Measurements from ENCODE around the gene TTC39B. TPM values are rescaled to one million over a fixed set of nuclear protein-coding genes. Genes with fewer than 3 reads are reported as not detected.

Gene TTC39B
- total and polyA plus RNA-seq, 2 experiments from 2014 or later, result 1.3 to 4.1 TPM

GRCh38 chr9:15253197-15253596 lies 53.8 kb downstream of the TTC39B start:
- no peaks in the 10 kb centered on the region for H3K36me3 ChIP-seq
- H3K4me3 ChIP-seq, result no peak overlapping the region
- no peaks in the 10 kb centered on the region for H3K27me3 ChIP-seq
- no peak overlapping the region for H3K27ac ChIP-seq
- DNase-seq (ENCODE audit: low read depth in 1 of 2, low spot score in 1 of 2), result peak in 1 of 2 donors; percentile 62
- TF ChIP-seq CTCF (IDR thresholded peaks at IDR 0.05; ENCODE audit: low read depth, low read length), result no peak
- peaks cover 17% of the 10 kb centered on the region for H3K4me1 ChIP-seq (ENCODE audit: low read depth)
- H3K9me3 ChIP-seq (ENCODE audit: low read depth), result no peaks in the 10 kb centered on the region

GRCh38 chr9:15249981-15250380 lies 57.0 kb downstream of the TTC39B start:
- no peak overlapping the region for H3K27ac ChIP-seq
- no peak for TF ChIP-seq CTCF (IDR thresholded peaks at IDR 0.05; ENCODE audit: low read depth, low read length)
- peak in 1 of 2 donors; percentile 32 for DNase-seq (ENCODE audit: low read depth in 1 of 2, low spot score in 1 of 2)

GRCh38 chr9:15249042-15249818 lies 57.8 kb downstream of the TTC39B start:
- H3K36me3 ChIP-seq, result no peaks in the 10 kb centered on the region
- TF ChIP-seq CTCF (IDR thresholded peaks at IDR 0.05; ENCODE audit: low read depth, low read length), result no peak
- no peak overlapping the region for H3K4me3 ChIP-seq
- H3K27me3 ChIP-seq, result no peaks in the 10 kb centered on the region
- H3K4me1 ChIP-seq (ENCODE audit: low read depth), result peaks cover 17% of the 10 kb centered on the region
- DNase-seq (ENCODE audit: low read depth in 1 of 2, low spot score in 1 of 2), result peak; percentile 2 to 74
- no peak overlapping the region for H3K27ac ChIP-seq
- no peaks in the 10 kb centered on the region for H3K9me3 ChIP-seq (ENCODE audit: low read depth)

More at GRCh38 chr9:15249981-15250380, 57.0 kb downstream of the TTC39B start:
- no peak overlapping the region for H3K4me3 ChIP-seq
- peaks cover 17% of the 10 kb centered on the region for H3K4me1 ChIP-seq (ENCODE audit: low read depth)
- no peaks in the 10 kb centered on the region for H3K27me3 ChIP-seq
- H3K9me3 ChIP-seq (ENCODE audit: low read depth), result no peaks in the 10 kb centered on the region
- no peaks in the 10 kb centered on the region for H3K36me3 ChIP-seq

- peaks cover 17% of the 10 kb centered on the region for H3K4me1 ChIP-seq (ENCODE audit: low read depth)
- DNase-seq (ENCODE audit: low read depth in 1 of 2, low spot score in 1 of 2), result no peak
- H3K27me3 ChIP-seq, result no peaks in the 10 kb centered on the region
- TF ChIP-seq CTCF (IDR thresholded peaks at IDR 0.05; ENCODE audit: low read depth, low read length), result no peak
- H3K9me3 ChIP-seq (ENCODE audit: low read depth), result no peaks in the 10 kb centered on the region
- H3K4me3 ChIP-seq, result no peak overlapping the region
- no peak overlapping the region for H3K27ac ChIP-seq
- no peaks in the 10 kb centered on the region for H3K36me3 ChIP-seq
Observed at GRCh38 chr9:15248621-15249020, 58.4 kb downstream of the TTC39B start.

- no peaks in the 10 kb centered on the region for H3K27me3 ChIP-seq
- DNase-seq (ENCODE audit: low read depth in 1 of 2, low spot score in 1 of 2), result no peak
- H3K4me3 ChIP-seq, result no peak overlapping the region
- no peak overlapping the region for H3K27ac ChIP-seq
- no peaks in the 10 kb centered on the region for H3K36me3 ChIP-seq
- no peak for TF ChIP-seq CTCF (IDR thresholded peaks at IDR 0.05; ENCODE audit: low read depth, low read length)
- H3K9me3 ChIP-seq (ENCODE audit: low read depth), result no peaks in the 10 kb centered on the region
- H3K4me1 ChIP-seq (ENCODE audit: low read depth), result peaks cover 17% of the 10 kb centered on the region
Observed at GRCh38 chr9:15248081-15248480, 58.9 kb downstream of the TTC39B start.
